ENCODE measurements around the gene JAK3. TPM values are rescaled to one million over a fixed set of nuclear protein-coding genes. Genes with fewer than 3 reads are reported as not detected.
"Not testable (repeated sequence)": the region's sequence is repeated elsewhere in the genome, so short reads cannot be mapped to it uniquely, and the experiment has no call there.

The JAK3 gene
- total RNA-seq, 4 donors from 2014 or later, result 1.0 to 4.0 (median 1.7) TPM

DNA sequence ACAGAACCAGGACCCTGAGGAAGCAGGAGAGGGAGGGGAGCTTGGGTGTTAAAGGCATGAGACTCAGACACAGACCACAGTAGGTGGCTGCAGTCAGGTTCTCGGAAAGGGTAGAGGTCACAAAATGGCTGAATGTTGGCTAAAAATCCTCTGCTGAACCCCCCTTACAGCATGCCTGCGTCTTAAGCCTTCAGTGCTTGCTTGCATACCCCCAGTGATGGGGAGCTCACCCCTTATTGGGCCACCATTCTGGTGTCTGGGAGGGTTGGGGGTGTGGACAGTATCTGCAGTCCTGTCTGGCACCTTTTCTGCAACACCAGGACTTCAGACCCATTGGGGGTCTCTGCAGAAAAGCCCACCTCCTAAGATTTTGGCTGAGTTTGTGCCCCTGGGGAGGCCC lies 67.0 kb downstream of the JAK3 start:
- no peak for TF ChIP-seq POLR2A (IDR thresholded peaks at IDR 0.05)
- TF ChIP-seq, protein P1, sequence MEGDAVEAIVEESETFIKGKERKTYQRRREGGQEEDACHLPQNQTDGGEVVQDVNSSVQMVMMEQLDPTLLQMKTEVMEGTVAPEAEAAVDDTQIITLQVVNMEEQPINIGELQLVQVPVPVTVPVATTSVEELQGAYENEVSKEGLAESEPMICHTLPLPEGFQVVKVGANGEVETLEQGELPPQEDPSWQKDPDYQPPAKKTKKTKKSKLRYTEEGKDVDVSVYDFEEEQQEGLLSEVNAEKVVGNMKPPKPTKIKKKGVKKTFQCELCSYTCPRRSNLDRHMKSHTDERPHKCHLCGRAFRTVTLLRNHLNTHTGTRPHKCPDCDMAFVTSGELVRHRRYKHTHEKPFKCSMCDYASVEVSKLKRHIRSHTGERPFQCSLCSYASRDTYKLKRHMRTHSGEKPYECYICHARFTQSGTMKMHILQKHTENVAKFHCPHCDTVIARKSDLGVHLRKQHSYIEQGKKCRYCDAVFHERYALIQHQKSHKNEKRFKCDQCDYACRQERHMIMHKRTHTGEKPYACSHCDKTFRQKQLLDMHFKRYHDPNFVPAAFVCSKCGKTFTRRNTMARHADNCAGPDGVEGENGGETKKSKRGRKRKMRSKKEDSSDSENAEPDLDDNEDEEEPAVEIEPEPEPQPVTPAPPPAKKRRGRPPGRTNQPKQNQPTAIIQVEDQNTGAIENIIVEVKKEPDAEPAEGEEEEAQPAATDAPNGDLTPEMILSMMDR (IDR thresholded peaks at IDR 0.05), result no peak
- no peak for TF ChIP-seq EP300 (IDR thresholded peaks at IDR 0.05)
- TF ChIP-seq POLR2AphosphoS5 (IDR thresholded peaks at IDR 0.05), result no peak
- Histone ChIP-seq H3K9me3 (no peaks in the 10 kb centered on the region), H3K4me1 (peaks cover 14% of the 10 kb centered on the region), H3K4me3 (no peak overlapping the region), H3K36me3 (no peaks in the 10 kb centered on the region), H3K27me3 (peaks cover 38% of the 10 kb centered on the region), H3K27ac (no peak overlapping the region)
- DNase-seq (ENCODE audit: low spot score in 2 of 2), result no peak
- WGBS, result 87% methylated on average over 2 of the region's 2 CpGs

GRCh38 chr19:17778968-17779929 lies 68.5 kb downstream of the JAK3 start:
- DNase-seq (ENCODE audit: low spot score in 2 of 2), result no peak
- no peaks in the 10 kb centered on the region for H3K9me3 ChIP-seq
- no peaks in the 10 kb centered on the region for H3K36me3 ChIP-seq
- TF ChIP-seq POLR2AphosphoS5 (IDR thresholded peaks at IDR 0.05) (no peak), EP300 (IDR thresholded peaks at IDR 0.05) (no peak), POLR2A (IDR thresholded peaks at IDR 0.05) (no peak)
- TF ChIP-seq, protein P1 (IDR thresholded peaks at IDR 0.05), result no peak
- peaks cover 14% of the 10 kb centered on the region for H3K4me1 ChIP-seq
- peaks cover 38% of the 10 kb centered on the region for H3K27me3 ChIP-seq
- WGBS, result 20% methylated on average over 25 of the region's 25 CpGs
- H3K27ac ChIP-seq, result no peak overlapping the region
- peak overlapping the region; percentile 32 for H3K4me3 ChIP-seq

- Histone ChIP-seq H3K4me1 (peaks cover 14% of the 10 kb centered on the region), H3K9me3 (no peaks in the 10 kb centered on the region), H3K4me3 (peak overlapping the region; percentile 32), H3K36me3 (no peaks in the 10 kb centered on the region), H3K27ac (no peak overlapping the region), H3K27me3 (peaks cover 38% of the 10 kb centered on the region)
- TF ChIP-seq, protein P1 (IDR thresholded peaks at IDR 0.05), result no peak
- 6% methylated on average over 10 of the region's 37 CpGs for WGBS
- DNase-seq (ENCODE audit: low spot score in 2 of 2), result no peak
These were observed 69.4 kb downstream of the JAK3 start for GRCh38 chr19:17778251-17778967.

DNA sequence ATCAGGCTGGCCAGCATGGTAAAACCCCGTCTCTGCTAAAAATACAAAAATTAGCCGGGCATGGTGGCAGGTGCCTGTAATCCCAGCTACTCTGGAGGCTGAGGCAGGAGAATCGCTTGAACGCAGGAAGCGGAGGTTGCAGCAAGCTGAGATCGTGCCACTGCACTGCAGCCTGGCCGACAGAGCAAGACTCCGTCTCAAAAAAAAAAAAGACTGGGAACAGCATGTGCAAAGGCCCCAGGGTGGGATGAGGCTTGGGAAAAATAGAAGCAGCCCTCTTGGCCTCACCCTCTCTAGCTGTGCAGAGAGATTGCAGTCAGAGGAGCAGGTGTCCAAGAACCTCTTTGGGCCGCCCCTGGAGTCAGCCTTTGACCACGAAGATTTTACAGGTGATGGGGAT lies 69.9 kb downstream of the JAK3 start:
- not testable (repeated sequence) for H3K36me3 ChIP-seq; DNase-seq (ENCODE audit: low spot score in 2 of 2); H3K4me3 ChIP-seq; H3K27ac ChIP-seq; H3K9me3 ChIP-seq
- WGBS, result 71% methylated on average over 10 of the region's 10 CpGs
- peaks cover 38% of the 10 kb centered on the region for H3K27me3 ChIP-seq
- peaks cover 14% of the 10 kb centered on the region for H3K4me1 ChIP-seq

GRCh38 chr19:17775991-17776803 lies 71.6 kb downstream of the JAK3 start:
- TF ChIP-seq EP300 (IDR thresholded peaks at IDR 0.05) (no peak), POLR2AphosphoS5 (IDR thresholded peaks at IDR 0.05) (no peak), POLR2A (IDR thresholded peaks at IDR 0.05) (no peak)
- TF ChIP-seq, protein P1 (IDR thresholded peaks at IDR 0.05), result no peak
- Histone ChIP-seq H3K27ac (no peak overlapping the region), H3K4me3 (no peak overlapping the region), H3K27me3 (peaks cover 38% of the 10 kb centered on the region), H3K9me3 (no peaks in the 10 kb centered on the region), H3K36me3 (no peaks in the 10 kb centered on the region), H3K4me1 (peaks cover 14% of the 10 kb centered on the region)
- no peak for DNase-seq (ENCODE audit: low spot score in 2 of 2)
- WGBS, result 58% methylated on average over 23 of the region's 27 CpGs

Data from suprapubic skin (tissue), 4 donors.